Caco-2 (cell line): ENCODE results near the gene OR5T2. TPM values are rescaled to one million over a fixed set of nuclear protein-coding genes. Genes with fewer than 3 reads are reported as not detected.

Source experiments
- Bru-seq: library from RNA; stranded (reverse); fragments of 400-500 nt; gene quantifications from one replicate; lab custom pipeline; 2021; lab: Mats Ljungman, UMichigan
- BruChase-seq, 2 experiments: library from RNA; stranded (reverse); fragments of 400-500 nt; gene quantifications; one replicate each; lab custom pipeline; 2021; lab: Mats Ljungman, UMichigan
- BruUV-seq: library from RNA; stranded (reverse); fragments of 400-500 nt; replicated peaks from 2 replicates; lab custom pipeline; 2021; lab: Mats Ljungman, UMichigan
- CTCF ChIA-PET: fragments of 300-600 bp; sonication (Branson Sonifier 250); formaldehyde crosslinking; loops from one replicate; lab custom pipeline; 2022; ENCODE audit warnings: antibody characterized with exemption; lab: Charles Lee
- POLR2A ChIA-PET: fragments of 300-600 bp; sonication (Branson Sonifier 250); formaldehyde crosslinking; loops from one replicate; lab custom pipeline; 2022; ENCODE audit warnings: antibody characterized with exemption; lab: Charles Lee
- DNase-seq, 2 experiments: peaks; one replicate each; pipeline versions ENCODE4 v3.0.0 to v3.0.0-alpha.2; 2020 to 2022
- H3K27me3 ChIP-seq: replicated peaks from 2 replicates; pipeline ENCODE4 v1.6.0; 2011; ENCODE audit warnings: low read length; ENCODE audit not compliant: control insufficient read depth, insufficient read depth
- H3K36me3 ChIP-seq: 2 replicates; pipeline ENCODE4 v1.5.1; 2011; ENCODE audit warnings: low read length; ENCODE audit not compliant: control insufficient read depth, insufficient read depth
- H3K4me1 ChIP-seq: fragments of 250-450 bp; sonication (Bioruptor Pico); 2 replicates; pipeline ENCODE4 v1.5.1; 2020; ENCODE audit warnings: mild to moderate bottlenecking
- H3K4me3 ChIP-seq: 2 replicates; pipeline ENCODE4 v1.5.1; 2011; ENCODE audit warnings: low read depth, mild to moderate bottlenecking, control low read depth, low read length
- H3K9me3 ChIP-seq: fragments of 250-450 bp; sonication (Bioruptor Pico); 2 replicates; pipeline ENCODE4 v1.5.1; 2020; ENCODE audit warnings: mild to moderate bottlenecking, moderate library complexity
- H3K27ac Mint-ChIP-seq: one replicate; pipeline ENCODE4 v1.8.0; 2022; ENCODE audit warnings: mixed read lengths; ENCODE audit not compliant: unreplicated experiment
- H3K27me3 Mint-ChIP-seq: one replicate; pipeline ENCODE4 v1.8.0; 2022; ENCODE audit warnings: mixed read lengths; ENCODE audit not compliant: insufficient read depth, unreplicated experiment
- H3K36me3 Mint-ChIP-seq: one replicate; pipeline ENCODE4 v1.8.0; 2022; ENCODE audit warnings: mild to moderate bottlenecking, mixed read lengths; ENCODE audit not compliant: insufficient read depth, unreplicated experiment
- H3K4me1 Mint-ChIP-seq: one replicate; pipeline ENCODE4 v1.8.0; 2022; ENCODE audit warnings: low read depth, mixed read lengths; ENCODE audit not compliant: unreplicated experiment
- H3K4me3 Mint-ChIP-seq: one replicate; pipeline ENCODE4 v1.8.0; 2022; ENCODE audit warnings: mild to moderate bottlenecking, moderate library complexity, mixed read lengths; ENCODE audit not compliant: unreplicated experiment
- H3K9me3 Mint-ChIP-seq: one replicate; pipeline ENCODE4 v1.8.0; 2022; ENCODE audit warnings: mixed read lengths; ENCODE audit not compliant: unreplicated experiment
- CTCF ChIP-seq, 2 experiments: fragments of 200-600 bp in 1 of 2; IDR thresholded peaks; 1 replicate in 1 of 2; 2 replicates in 1 of 2; pipeline versions ENCODE4 v1.5.1 to v1.8.0; 2011 to 2022; ENCODE audit warnings: antibody characterized with exemption in 1 of 2, control low read depth in 1 of 2, inconsistent platforms in 1 of 2, low read depth in 1 of 2, low read length in 1 of 2, mild to moderate bottlenecking in 1 of 2, moderate library complexity in 1 of 2; ENCODE audit not compliant: insufficient read depth in 1 of 2, severe bottlenecking in 1 of 2, unreplicated experiment in 1 of 2
- intact Hi-C: fragments of 100-400 bp; cut with micrococcal nuclease; formaldehyde crosslinking; loops from one replicate; pipeline ENCODE4 v1.10.0; 2022; ENCODE audit not compliant: unreplicated experiment
- long read RNA-seq: library from polyadenylated mRNA; stranded (forward); transcript quantifications from one replicate; pipeline ENCODE4 v2.0.0, GENCODE V29; 2022
- total RNA-seq: library from RNA; stranded (reverse); gene quantifications from 2 replicates; pipeline ENCODE4 v1.2.3, GENCODE V29; 2022

The OR5T2 gene
- total RNA-seq (not detected in 2 replicates), Bru-seq, nascent RNA (not detected), BruChase-seq, experiment 1, labeled RNA remaining after a 2-hour chase (not detected), BruChase-seq, experiment 2, labeled RNA remaining after a 6-hour chase (not detected)
- long read RNA-seq, result 0 reads

- no peaks in the 10 kb centered on the region for H3K36me3 ChIP-seq
- CTCF ChIA-PET, result no interaction called here
- Mint-ChIP-seq H3K4me3 (no peak within 1 kb of the TSS), H3K4me1 (no peaks in the 10 kb centered on the region), H3K27ac (no peak within 1 kb of the TSS), H3K36me3 (no peaks in the 10 kb centered on the region), H3K9me3 (no peaks in the 10 kb centered on the region), H3K27me3 (no peaks in the 10 kb centered on the region)
- TF ChIP-seq CTCF (IDR thresholded peaks at IDR 0.05; ENCODE audit: insufficient read depth in 1 of 2, low read depth in 1 of 2, low read length in 1 of 2, severe bottlenecking in 1 of 2, unreplicated experiment in 1 of 2), result no peak
- H3K4me1 ChIP-seq, result no peaks in the 10 kb centered on the region
- POLR2A ChIA-PET, result no interaction called here
- H3K4me3 ChIP-seq, result no peak within 1 kb of the TSS
- no peaks in the 10 kb centered on the region; the same call in 1 of the 2 replicates for H3K9me3 ChIP-seq
- intact Hi-C loops, result no loop called here
- no TSS peak for BruUV-seq
- DNase-seq, result no peak
- H3K27me3 ChIP-seq, result no peaks in the 10 kb centered on the region
These were observed at the start of gene OR5T2 for GRCh38 chr11:56234155-56234554. TSS of gene OR5T2 (minus strand) at chr11:56234255. CDS start at chr11:56233062, 1,193 bp downstream.

- Mint-ChIP-seq H3K9me3 (no peaks in the 10 kb centered on the region), H3K36me3 (no peaks in the 10 kb centered on the region), H3K4me1 (no peaks in the 10 kb centered on the region), H3K27ac (no peak within 1 kb of the TSS), H3K4me3 (no peak within 1 kb of the TSS), H3K27me3 (peaks cover 2% of the 10 kb centered on the region)
- no peak within 1 kb of the TSS for H3K4me3 ChIP-seq
- BruUV-seq, result no TSS peak
- H3K36me3 ChIP-seq, result no peaks in the 10 kb centered on the region
- ChIA-PET CTCF (no interaction called here), POLR2A (no interaction called here)
- no peak for TF ChIP-seq CTCF (IDR thresholded peaks at IDR 0.05; ENCODE audit: insufficient read depth in 1 of 2, low read depth in 1 of 2, low read length in 1 of 2, severe bottlenecking in 1 of 2, unreplicated experiment in 1 of 2)
- no peaks in the 10 kb centered on the region for H3K27me3 ChIP-seq
- DNase-seq, result no peak
- H3K4me1 ChIP-seq, result no peaks in the 10 kb centered on the region
- no peaks in the 10 kb centered on the region for H3K9me3 ChIP-seq
- intact Hi-C loops, result no loop called here
These were observed 39.8 kb upstream of the OR5T2 start, which contains the start of gene OR5T1 for GRCh38 chr11:56273854-56274253. TSS of gene OR5T1 (plus strand) at chr11:56274154. CDS start at chr11:56275639, 1,485 bp downstream.

GRCh38 chr11:56271092-56271491 lies 37.0 kb upstream of the OR5T2 start:
- H3K4me1 ChIP-seq, result no peaks in the 10 kb centered on the region
- H3K4me3 ChIP-seq, result no peak overlapping the region
- no peak for TF ChIP-seq CTCF (IDR thresholded peaks at IDR 0.05; ENCODE audit: insufficient read depth in 1 of 2, low read depth in 1 of 2, low read length in 1 of 2, severe bottlenecking in 1 of 2, unreplicated experiment in 1 of 2)
- no TSS peak for BruUV-seq
- H3K27me3 Mint-ChIP-seq, result peaks cover under 1% of the 10 kb centered on the region
- ChIA-PET CTCF (no interaction called here), POLR2A (no interaction called here)
- H3K27ac Mint-ChIP-seq, result no peak overlapping the region
- H3K36me3 ChIP-seq, result no peaks in the 10 kb centered on the region
- peaks cover 14% of the 10 kb centered on the region for H3K9me3 Mint-ChIP-seq
- H3K9me3 ChIP-seq, result no peaks in the 10 kb centered on the region
- no peak for DNase-seq
- no peak overlapping the region for H3K4me3 Mint-ChIP-seq
- intact Hi-C loops, result no loop called here
- H3K4me1 Mint-ChIP-seq, result no peaks in the 10 kb centered on the region
- H3K27me3 ChIP-seq, result no peaks in the 10 kb centered on the region
- H3K36me3 Mint-ChIP-seq, result no peaks in the 10 kb centered on the region
